ENCODE data around the gene TUBA4B.
A peak's percentile ranks its signal among the peaks of the same experiment; 100 is the strongest.
"Not testable (repeated sequence)": the region's sequence is repeated elsewhere in the genome, so short reads cannot be mapped to it uniquely, and the experiment has no call there.

The TUBA4B gene

DNA sequence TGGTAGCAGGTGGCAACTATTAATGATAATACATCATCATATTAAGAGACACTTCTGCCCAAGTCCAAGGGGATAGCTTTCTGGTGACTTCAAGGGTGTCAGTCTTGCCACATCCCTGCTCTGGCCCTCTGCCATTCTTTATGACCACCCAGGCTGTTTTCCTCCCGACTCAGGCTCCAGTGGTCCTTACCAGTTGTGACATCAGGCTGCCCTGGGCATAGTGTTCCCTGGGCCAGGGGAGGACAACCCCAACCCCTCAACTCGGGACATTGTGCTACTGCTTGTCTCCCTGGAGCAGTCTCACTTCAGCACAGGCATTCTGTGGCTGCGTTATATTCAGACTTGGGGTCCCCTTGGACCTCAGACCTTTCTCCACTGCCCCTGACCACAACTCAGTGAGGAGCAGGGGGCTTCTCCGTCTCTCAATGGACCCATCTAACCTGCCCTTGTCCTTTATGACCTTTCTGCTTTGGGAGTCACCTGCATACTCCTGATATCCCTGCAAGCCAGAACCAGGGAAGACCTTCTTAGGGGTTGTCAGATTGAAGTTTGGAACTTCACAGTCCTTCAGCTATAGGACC, 39.0 kb downstream of the TUBA4B start:
- no peak for DNase-seq

DNA sequence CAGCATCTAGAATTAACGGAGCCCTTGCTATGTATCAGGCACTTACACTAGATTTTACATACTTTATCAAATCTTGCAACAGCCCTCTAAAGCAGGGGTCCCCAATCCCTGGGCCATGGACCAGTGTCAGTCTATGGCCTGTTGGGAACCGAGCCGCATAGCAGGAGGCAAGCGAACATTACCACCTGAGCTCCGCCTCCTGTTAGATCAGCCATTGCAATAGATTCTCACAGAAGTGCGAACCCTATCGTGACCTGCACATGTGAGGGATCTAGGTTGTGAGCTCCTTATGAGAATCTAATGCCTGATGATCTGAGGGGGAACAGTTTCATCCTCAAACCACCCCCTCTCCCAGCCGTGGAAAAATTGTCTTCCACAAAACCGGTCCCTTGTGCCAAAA, 39.6 kb downstream of the TUBA4B start:
- no peak for DNase-seq

DNA sequence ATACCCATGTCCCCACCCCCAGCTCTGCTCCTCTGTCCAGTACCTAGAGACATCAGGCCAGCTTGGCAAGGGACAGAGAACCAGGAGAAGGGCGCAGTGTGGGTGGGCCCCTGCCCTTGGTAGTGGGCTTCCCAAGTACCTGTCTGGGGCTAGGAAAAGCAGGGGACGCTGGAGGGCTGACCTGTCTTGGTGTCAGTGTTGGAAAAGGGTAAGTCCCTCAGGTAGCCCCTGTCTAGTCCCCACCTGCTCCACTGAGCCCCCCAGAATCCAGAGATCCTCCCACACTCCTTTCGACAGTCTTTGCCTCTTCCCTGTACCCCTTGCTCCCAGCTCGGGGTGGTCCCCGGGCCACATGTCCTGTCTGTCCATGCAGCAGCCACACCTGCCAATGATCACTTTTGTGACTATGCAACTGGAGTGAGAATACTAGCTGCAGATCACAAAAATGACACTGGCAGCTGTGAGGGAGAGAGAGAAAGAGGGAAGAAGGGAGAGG, 40.7 kb downstream of the TUBA4B start:
- no peak for DNase-seq

DNA sequence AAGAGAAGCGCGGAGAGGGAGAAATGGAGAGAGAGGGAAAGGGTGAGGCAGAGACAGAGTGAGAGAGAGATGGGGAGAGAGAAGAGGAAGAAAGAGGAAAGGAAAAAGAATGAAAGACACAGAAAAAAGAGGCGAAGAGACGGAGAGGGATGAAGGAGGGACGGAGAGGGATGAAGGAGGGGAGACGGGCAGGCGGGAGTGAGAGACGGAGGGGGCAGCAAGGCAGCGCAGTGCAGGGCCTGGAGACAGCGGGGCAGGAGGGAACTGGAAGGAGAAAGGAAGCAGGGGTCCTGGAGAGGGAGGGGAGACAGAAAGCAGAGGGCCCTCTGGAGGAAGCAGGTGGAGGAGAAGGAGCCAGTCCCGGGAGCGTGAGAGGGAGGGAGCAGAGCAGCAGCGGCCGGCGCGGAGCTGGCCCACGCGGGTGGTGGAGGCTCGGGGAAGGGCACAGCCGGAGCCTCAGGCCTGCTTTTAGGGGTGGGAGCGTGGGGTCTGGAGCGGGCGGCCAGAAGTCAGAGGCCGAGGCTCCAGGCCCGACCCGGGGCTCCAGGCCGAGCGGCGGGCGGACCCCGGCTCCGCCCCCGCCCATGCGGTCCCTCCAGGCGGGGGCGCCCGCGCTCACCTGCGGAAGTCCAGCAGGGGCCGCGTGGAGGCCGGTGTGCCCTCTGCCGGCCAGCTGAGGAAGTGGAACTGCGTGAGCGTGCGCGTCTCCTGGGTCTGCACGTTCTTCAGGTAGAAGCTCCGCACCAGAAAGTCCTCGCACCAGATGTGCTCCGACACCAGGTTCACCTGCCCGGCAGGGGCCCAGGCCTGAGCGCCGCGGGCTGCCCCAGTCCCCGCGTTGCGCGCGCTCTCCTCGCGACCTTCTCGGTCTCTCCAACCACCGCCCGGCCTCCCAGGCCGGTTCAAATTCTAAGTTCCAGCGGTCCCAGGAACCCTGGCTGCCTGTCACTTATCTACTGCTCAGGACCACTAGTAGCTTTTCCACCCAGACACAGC, 41.6 kb downstream of the TUBA4B start:
- peak; percentile 56 for DNase-seq

DNA sequence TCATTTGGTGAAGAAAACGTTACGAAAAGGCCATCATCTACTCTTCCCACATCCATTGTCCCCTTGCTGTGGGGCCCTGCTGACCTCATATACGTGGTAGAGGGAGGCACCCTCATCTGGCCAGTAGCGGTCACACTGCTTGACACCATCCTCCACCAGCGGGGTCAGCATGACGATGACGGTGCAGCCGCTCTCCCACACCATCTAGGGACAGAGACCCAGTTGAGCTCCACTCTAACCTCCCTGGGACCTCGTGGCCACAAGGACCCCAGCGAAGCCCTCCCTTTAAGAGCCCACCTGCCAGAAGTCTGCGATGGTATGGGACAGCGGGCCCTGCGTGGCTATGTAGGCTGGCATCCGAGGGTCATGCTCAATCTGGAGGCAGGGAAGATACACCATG, 43.1 kb downstream of the TUBA4B start:
- DNase-seq: no peak

DNA sequence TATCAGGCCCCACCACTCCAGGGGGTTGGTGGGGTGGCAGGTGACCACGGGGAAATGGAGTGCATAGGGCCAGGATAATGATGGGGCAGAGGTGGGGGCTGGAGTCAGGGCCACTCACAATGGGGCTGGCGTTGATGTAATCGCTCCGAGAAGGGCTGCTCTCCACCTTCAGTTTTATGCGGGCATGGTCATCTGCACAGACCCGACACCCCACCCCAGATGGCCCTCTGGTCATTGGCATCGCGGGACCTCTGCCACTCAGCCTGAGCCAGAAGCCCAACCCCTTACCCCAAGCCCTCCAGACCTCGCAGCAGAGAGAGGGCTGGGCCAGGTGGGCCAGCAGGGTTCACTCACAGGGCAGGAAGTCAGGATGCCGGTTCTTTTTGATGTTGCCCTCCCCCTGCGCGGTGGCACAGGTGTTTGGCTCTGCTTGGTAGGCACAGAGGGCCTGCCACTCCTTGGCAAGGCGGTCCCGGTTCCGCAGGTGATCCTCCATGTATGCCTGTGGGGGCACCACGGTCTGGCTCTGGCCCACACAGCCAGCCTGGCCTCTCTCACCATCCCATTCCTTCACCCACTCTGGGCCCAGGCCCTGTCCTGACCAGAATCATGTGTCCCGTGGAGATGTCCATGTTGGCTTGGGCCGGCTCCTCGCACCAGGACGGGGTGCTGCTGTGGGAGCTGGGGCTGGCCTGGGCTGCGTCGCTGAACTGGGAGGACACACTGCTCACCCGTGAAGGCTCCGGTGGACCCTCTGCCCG, 43.8 kb downstream of the TUBA4B start:
- DNase-seq: no peak

DNA sequence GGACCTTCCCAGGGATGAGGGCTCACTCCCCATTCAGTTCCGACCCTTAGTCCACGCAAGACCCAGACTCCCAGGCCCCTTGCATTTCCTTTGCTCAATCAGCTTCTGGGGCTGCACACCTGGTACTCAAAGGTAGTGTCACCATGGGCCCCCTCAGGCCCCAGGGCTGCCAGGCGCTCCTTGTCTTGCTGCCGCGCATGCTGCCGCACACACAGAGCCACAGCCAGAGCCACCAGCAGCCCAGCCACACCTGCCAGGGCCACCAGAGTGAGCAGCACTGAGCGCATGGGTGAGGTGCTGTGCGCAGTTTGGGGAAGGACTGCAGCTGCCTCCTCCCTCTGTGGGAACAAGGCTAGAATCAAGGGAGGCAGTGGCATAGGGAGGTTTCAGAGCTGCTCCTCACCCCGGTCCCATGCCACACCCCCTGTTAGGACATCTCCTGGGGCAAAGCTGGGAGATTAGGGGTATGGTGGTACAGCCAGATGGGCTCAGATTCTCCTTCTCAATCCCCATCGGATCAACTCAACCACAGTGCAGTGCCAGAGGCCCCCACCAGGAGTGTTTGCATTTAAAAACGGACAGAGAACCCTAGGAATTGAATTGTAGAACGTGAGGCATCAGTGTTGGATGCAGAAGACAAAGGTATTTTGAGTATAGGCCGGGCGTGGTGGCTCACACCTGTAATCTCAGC, 44.9 kb downstream of the TUBA4B start:
- DNase-seq: no peak

DNA sequence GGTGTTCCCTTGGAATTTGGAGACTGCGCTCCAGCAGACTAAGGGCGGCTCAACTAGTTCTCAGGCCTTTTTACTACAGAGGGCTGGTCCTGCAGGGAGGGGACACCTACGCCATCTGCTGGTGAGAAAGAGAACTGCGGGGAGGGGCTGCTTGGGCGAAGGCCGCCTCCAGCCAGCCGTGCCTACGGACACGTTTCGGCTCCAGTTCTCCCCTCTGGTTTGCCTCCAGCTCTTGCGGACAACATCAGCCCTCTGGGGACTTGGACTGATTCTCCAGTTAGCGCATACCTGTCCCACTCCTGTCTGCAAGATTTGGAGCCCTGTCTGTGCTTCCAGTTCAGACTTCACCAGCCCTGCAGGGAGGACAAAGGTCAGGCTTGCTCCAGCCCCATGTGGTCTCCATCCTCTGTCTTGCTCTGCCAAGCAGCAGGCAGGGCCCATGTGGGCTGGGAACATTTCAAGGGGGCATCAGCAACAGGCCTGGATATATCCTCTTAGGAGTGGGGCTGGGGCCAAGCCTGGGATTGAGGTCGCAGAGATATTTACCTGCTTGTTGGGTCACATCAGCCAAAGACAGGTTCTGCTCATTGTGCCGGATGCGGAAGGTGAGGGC, 45.8 kb downstream of the TUBA4B start:
- no peak for DNase-seq

GRCh38 chr2:219299372-219299760, 46.3 kb downstream of the TUBA4B start:
- DNase-seq: no peak

DNA sequence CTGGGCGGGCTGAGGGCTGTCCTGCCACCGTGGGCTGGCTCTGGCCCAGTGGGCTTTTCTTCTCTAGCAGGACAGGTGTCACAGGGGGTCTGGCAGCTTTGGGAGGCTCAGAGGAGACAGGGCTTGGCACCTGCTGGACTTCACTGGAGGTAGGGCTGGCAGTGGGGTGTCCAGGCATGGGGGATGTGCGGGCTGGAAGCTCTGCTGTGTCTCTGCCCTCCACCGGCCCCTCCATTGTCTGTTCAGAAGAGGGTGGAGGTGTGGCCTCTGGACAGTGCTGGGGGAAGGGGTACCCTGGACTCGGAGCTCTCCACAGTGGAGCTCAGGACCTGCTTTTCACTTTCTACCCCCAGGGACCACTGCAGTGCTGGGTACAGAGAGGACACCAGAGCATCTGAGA, 47.0 kb downstream of the TUBA4B start:
- DNase-seq: no peak

- no peak for DNase-seq
Observed at GRCh38 chr2:219302412-219302968, 49.4 kb downstream of the TUBA4B start.

DNA sequence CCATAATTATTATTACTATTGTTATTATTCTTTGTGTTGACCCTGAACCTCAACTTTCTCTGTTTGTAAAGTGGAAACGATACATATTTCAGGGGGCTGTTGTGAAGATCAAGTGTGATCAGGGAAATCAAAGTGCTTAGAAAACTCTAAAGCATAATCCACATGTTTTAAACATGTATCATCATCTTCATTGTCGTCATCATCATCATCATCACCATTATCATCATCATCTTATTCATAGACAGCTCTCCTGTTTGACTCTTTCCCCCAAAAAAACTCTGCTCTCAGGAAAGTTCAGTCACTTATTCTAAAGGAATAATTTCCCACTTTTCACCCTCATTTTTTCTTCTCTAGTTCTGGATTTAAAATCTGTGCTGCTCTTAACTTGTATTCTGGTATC, 51.2 kb downstream of the TUBA4B start:
- DNase-seq: no peak

DNA sequence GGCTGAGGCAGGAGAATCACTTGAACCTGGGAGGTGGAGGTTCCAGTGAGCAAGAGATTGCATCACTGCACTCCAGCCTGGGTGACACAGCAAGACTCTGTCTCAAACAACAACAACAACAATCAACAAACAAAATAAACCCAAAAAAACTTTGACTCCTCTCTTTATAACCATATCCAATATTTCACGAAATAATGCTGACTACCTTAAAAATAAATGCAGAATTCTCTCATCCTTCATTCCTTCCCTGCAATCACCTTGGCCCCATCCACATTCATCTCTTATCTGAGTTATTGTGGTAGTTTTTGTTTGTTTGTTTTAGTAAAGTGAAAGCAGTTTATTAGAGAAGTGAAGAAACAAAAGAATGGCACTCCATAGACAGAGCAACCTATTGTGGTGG, 53.0 kb downstream of the TUBA4B start:
- DNase-seq: no peak

GRCh38 chr2:219308142-219309101, 55.4 kb downstream of the TUBA4B start:
- DNase-seq: no peak

- no peak for DNase-seq
Observed at GRCh38 chr2:219309278-219309677, 56.2 kb downstream of the TUBA4B start, which contains the start of gene PTPRN. Gene PTPRN, minus strand, starts transcription at chr2:219309401. Its CDS starts 69 bp downstream, at chr2:219309332.

DNA sequence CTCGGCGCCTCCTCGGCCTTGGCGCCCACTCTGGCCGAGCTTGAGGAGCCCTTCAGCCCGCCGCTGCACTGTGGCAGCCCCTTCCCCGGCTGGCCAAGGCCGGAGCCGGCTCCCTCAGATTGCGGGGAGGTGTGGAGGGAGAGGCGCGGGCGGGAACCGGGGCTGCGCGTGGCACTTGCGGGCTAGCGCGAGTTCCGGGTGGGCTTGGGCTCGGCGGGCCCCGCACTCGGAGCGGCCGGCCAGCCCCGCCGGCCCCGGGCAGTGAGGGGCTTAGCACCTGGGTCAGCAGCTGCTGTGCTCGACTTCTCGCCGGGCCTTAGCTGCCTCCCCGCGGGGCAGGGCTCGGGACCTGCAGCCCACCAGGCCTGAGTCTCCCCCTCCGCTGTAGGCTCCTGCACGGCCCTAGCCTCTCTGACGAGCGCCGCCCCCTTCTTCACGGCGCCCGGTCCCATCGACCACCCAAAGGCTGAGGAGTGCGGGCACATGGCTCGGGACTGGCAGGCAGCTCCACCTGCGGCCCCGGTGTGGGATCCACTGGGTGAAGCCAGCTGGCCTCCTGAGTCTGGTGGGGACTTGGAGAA, 59.7 kb downstream of the TUBA4B start:
- DNase-seq: not testable (repeated sequence)

DNA sequence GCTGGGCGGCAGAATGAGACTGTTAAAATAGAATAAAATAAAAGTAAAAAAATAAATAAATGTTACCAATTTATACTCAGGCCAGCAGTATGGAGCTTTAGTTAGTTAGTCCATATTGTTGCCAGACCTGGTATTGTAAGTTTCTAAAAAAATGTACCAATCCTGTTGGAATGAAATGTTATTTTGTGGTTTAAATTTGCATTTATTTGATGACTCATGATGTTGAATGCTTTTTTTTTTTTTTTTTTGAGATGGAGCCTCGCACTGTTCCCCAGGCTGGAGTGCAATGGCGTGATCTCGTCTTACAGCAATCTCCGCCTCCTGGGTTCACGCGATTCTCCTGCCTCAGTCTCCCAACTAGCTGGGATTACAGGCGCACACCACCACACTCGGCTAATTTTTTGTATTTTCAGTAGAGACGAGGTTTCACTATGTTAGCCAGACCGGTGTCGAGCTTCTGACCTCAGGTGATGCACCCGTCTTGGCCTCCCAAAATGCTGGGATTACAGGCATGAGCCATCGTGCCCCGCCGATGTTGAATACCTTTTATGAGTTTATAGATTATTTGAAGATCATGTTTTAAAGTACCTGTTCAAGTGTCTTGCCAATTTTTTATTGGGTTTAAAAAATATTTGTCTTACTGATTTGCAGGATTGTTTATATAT, 61.9 kb downstream of the TUBA4B start:
- DNase-seq: no peak
